Midbrain (tissue), 1 donor: Measurements from ENCODE around the gene BPGM.

Source experiments
- DNase-seq: peaks from one replicate; lab custom pipeline; 2025; lab: John Stamatoyannopoulos, UW

The BPGM gene

GRCh38 chr7:134646425-134647305 is at the start of gene BPGM:
Gene BPGM (plus strand): TSS chr7:134646853. CDS start chr7:134661508, 14,655 bp downstream.
- DNase-seq, result peak; percentile 100

GRCh38 chr7:134599371-134599770 is 47.3 kb upstream of the BPGM start:
- DNase-seq, result peak; percentile 75

DNA sequence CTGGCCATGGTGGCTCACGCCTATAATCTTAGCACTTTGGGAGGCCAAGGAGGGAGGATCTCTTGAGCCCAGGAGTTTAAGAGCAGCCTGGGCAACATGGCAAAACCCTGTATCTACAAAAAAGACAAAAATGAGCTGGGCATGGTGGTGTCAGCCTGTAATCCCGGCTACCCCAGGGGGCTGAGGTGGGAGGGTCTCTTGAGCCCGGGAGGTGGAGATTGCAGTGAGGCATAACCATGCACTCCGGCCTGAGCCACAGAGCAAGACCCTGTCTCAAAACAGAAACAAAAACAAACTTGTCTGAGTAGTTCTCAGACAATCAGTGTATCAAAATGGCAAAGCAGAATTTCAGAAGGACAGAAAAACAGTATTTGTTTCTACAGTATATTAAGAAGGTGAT is 45.2 kb upstream of the BPGM start:
- no peak for DNase-seq

DNA sequence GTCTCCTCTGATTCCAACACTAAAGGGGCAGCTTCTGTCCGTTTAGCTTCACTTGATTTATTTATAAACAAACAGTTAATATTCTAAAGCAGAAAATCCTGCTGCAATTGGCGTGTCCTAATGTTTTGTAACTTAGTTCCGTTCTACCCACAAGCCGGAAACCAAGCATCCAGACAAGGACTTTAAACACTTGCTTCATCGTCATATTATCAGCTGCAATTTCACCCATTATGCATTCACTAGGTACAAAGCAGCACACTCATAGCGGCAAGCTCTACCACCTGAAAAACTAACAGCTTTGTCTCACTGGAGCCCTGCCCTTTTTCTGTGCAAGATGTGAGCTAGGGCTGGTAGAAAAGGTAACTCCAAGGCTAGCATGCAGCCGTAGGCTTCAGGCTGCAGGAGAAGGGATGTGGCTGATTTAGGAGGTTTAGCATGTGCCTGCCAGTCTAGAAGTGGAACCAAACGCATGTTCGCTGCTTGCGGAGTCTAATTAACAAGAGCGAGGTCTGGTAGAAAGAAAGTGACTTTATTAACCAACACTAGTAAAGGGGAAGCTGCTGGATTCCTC is 43.7 kb upstream of the BPGM start:
- no peak for DNase-seq

GRCh38 chr7:134605978-134606923 is 40.4 kb upstream of the BPGM start:
- DNase-seq, result peak; percentile 78

GRCh38 chr7:134611611-134612151 is 35.0 kb upstream of the BPGM start:
- DNase-seq, result no peak

DNA sequence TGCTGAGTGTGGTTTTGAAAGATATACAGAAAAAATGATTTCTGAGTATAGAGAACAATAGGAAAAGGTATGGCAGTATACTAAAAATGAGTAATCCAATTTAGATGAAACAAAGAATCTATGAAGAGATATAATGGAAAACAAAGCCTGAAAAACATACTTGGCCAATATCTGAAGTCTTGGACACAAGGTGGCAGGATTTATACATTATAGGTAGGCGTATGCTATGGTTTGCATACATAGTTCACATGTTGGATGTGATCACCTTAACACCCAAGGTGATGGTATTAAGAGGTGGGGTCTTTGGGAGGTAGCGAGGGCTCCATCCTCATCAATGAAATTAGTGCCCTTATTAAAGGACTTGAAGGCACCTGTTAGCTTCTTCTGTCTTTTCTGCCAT is 34.5 kb upstream of the BPGM start:
- DNase-seq, result no peak

DNA sequence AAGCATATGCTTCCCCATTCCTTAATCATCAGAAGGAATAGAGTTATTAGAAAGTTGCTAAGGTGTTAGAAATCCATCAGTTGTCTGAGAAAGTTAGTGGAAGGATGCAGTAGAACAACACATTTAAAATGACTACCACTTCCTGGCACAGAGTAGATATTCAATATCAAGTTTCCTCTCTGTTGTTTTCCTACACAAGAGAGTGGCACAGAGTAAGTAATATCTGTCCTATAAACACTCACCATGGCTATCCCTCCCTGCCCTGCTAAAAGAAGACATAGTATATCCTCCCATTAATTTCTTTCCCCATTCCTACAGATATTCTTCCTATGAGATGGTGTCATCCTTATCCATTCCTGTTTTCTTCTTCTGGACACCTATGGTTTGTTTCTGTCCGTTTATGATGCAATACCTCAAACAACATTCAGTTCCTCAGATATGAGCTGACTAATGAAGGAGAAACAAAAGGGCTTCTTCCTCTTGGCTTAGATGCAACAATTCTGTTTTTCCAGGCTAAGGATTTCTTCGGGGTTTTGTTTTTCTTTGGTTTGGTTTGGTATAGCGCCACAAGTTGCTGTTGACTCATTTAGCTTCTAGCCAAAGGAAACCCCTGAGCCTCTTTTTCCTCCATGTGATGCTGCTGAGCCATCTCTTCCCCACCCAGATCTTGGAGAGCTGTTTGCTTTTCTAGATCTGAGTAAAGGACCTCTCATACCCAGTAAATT is 32.9 kb upstream of the BPGM start:
- no peak for DNase-seq

- DNase-seq, result no peak
Observed at GRCh38 chr7:134616611-134617010, 30.0 kb upstream of the BPGM start.

DNA sequence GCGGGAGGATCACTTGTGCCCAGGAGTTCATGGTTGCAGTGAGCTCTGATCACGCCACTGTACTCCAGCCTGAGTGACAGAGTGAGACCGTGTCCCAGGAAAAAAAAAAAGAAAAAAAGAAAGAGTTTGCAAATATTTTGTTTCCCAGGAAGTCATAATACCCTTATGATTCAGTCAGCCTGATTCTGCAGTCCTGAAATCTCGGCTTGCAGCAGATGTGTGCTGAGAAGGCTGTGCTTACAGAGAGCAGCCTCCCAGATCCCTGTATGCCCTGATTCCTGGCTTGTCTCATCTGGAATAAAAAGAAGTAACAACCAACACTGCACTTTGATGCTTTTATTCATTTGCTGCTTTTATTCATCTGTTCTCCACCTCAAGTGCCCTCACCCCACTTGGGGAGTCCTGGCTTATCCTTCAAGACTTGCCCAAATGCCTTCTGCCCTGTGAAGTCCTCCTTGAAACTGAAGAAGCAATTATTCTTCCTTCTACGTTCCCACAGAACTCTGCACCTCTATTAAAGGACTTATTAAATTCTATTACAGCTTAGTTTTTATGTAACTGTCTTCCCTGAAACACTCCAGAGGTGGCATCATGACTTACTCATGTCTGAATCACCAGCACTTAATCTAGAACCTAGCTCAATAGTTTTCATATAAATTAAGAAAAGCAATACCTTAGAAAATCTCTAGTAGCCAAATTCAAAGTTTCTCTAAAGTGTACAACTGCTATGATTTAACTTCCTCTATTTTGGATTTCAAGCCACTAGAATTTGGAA is 27.7 kb upstream of the BPGM start:
- DNase-seq, result no peak

GRCh38 chr7:134619627-134620331 is 26.9 kb upstream of the BPGM start:
- no peak for DNase-seq

GRCh38 chr7:134622303-134622995 is 24.2 kb upstream of the BPGM start:
- no peak for DNase-seq

GRCh38 chr7:134623193-134623592 is 23.5 kb upstream of the BPGM start:
- no peak for DNase-seq

DNA sequence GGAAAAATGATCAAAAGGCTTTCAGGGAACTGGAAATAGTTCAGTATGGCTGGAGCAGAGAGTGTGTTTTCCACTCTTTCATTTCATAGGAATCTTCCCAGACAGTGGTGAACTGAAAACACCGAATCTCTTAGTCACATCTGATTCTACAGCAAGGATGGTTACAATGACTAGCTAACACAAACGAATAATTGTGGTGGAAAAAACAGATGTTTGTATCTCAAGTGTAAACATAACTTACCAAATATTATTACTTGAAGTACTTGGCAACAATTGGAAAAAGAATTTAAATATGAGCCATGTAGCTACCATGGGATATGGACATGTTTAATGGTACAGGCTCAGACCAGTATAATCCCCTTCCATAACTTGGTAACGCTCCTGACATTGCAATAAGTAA is 21.1 kb upstream of the BPGM start:
- DNase-seq, result no peak

DNA sequence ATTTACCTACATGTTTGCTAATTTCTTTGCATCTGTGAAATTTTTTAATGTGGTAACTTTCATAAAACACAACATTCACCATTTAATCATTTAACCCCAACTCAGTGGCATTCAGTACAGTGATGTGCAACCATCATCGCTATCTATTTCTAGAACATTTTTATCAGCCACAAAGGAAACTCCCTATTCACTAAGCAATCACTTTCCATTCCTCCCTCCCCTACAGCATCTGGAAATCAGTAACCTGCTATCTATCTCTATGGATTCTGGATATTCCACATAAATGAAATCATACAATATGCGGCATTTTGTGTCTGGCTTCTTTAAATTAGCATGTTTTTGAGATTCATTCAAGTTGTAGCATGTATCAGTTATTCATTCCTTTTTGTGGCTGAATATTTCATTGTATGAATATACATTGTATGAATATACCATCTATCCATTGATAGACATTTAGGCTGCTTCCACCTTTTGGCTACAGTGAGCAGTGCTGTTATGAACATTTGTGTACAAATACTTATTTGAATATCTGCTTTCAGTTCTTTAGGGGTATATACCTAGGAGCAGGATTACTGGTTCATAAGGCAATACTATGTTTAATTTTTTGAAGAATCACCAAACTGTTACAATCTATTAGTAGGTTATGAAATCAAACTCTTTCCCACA is 19.4 kb upstream of the BPGM start:
- no peak for DNase-seq

- no peak for DNase-seq
Observed at GRCh38 chr7:134627775-134628153, 18.9 kb upstream of the BPGM start.

- no peak for DNase-seq
Observed at GRCh38 chr7:134629445-134629844, 17.2 kb upstream of the BPGM start.

GRCh38 chr7:134630237-134630636 is 16.4 kb upstream of the BPGM start:
- DNase-seq, result no peak

GRCh38 chr7:134630893-134631292 is 15.8 kb upstream of the BPGM start:
- DNase-seq, result no peak
